DMS 273 treated with DMSO at 0.1 percent for 48 hours (cell line): ENCODE data around the gene RGS14.
"Not testable (repeated sequence)": the region's sequence is repeated elsewhere in the genome, so short reads cannot be mapped to it uniquely, and the experiment has no call there.

Source experiments
- DNase-seq: peaks from one replicate; lab custom pipeline; 2025; lab: John Stamatoyannopoulos, UW

RGS14 gene

DNA sequence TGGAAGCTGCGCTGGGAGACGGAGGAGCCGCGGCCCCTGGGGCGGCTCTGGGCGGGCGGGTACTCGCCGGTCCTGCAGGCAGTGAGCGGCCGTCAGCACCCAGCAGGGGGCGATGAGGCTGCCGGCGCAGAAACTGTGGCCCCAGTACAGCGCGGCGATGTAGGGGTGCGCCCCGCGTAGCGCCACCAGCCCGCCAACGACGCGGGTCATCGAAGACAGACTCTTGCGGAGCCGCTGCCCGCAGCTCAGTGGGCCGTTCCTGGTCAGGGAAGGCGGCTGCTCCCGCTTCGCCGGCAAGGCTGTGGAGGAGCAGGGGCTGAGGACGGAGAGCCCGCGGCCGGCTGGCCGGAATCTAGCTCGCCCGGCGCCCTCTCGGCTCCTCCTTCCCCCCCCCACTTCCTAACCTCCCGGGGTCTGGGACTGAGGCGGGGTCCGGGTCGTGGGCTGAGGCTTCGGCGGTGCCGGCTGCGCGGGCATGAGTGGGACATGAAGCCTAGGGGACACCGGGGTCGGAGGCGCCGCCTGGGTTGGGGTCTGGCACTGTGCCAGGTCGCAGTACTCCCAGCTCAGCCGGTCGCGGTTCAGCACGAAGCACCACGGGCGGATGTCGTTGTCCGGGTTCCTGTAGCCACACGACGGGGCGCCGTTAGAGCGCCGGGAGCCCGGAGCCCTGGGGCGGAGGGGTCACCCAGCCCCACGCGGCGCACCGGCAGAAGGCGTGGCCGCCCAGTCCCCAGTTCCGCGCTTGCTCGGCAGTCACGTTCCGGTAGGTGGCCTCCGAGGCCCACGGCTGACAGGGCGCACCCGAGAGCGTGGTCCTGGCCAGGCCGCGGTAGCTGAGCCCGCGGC lies 46.3 kb downstream of the RGS14 start:
- DNase-seq = peak; percentile 53

GRCh38 chr5:177404641-177405179 lies 47.0 kb downstream of the RGS14 start:
- DNase-seq = peak; percentile 70

- DNase-seq = no peak
Observed at GRCh38 chr5:177405312-177405711, 47.6 kb downstream of the RGS14 start.

DNA sequence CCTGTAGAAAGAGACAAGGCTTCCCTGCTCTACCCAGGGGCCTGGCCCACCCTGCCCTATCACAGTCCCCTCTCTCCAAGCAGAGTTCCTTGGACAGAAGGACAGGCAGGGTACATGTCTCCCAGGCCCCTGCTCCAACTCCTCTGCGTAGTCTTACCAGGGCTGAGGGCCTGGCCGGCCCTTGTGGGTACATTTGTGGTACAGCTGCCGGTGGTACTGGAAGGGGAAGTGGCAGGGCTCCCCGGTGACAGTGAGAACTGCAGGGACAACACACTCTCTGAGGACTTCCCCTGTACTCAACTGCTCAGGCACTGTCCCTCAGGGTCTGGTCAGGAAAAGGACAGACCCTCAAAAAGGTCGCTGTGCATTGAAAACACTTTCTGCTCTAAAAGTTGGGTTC lies 48.1 kb downstream of the RGS14 start:
- DNase-seq = no peak

GRCh38 chr5:177409043-177409801 lies 51.5 kb downstream of the RGS14 start, which contains the start of gene F12:
F12 (minus strand) TSS chr5:177409564; CDS start chr5:177409527, 37 bp downstream.
- DNase-seq = no peak

DNA sequence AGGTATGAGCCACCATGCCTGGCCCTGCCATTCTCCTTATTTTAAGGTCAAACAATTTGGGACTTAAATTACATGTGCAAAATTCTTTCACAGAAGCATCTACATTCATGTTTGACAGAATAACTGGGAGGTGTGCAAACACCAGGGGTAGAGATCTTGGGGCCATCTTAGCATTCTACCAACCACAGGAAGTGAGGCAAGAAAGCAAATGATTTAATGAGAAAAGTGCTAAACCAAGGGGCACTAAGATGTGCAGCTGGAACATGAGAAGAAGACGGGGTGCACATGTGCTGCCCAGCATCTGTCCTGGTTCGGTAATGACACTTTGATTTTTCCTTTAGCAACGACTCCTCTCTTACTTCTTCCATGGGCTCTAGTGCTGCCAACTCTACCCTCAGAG lies 52.9 kb downstream of the RGS14 start:
- no peak for DNase-seq

- no peak for DNase-seq
Observed at GRCh38 chr5:177412603-177413233, 55.0 kb downstream of the RGS14 start.

- DNase-seq = no peak
Observed at GRCh38 chr5:177414481-177414880, 56.8 kb downstream of the RGS14 start.

- DNase-seq = not testable (repeated sequence)
Observed at GRCh38 chr5:177417081-177417480, 59.4 kb downstream of the RGS14 start.

GRCh38 chr5:177419046-177419445 lies 61.3 kb downstream of the RGS14 start:
- no peak for DNase-seq

DNA sequence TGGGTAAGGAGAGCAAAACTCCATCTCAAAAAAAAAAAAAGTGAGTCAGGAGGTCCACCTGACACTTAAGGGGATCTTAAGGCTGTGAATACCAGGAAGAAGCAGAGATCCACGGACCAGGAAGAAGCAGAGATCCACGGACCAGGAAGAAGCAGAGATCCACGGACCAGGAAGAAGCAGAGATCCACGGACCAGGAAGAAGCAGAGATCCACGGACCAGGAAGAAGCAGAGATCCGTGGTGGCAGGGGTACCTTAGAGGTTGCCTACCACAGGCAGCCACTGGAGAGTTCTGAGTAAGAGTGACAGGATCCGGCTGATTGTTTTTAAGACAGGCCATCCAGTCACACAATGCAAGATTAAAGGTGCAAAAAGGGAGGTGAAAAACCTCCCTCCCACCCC lies 62.7 kb downstream of the RGS14 start:
- DNase-seq = not testable (repeated sequence)

GRCh38 chr5:177421062-177421798 lies 63.5 kb downstream of the RGS14 start:
- no peak for DNase-seq
